Glomerular visceral epithelial cell (primary cell): ENCODE results near the gene CNTRL.
"Not testable (repeated sequence)": the region's sequence is repeated elsewhere in the genome, so short reads cannot be mapped to it uniquely, and the experiment has no call there.

Experiments
- DNase-seq: peaks from one replicate; pipeline ENCODE4 v3.0.0-alpha.2; 2016; ENCODE audit errors: extremely low spot score

CNTRL gene

DNA sequence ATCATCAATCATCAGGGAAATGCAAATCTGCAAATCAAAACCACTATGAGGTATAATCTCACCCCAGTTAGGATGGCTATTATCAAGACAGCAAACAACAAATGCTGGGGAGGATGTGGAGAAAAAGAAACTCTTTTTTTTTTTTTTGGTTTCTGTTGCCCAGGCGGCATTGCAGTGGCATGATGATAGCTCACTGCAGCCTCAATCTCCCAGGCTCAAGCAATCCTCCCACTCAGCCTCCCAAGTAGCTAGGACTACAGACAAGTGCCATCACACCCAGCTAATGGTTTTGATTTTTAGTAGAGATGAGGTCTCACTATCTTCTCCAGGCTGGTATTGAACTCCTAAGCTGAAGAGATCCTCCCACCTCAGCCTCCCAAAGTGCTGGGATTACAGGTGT, 5.4 kb upstream of the CNTRL start:
- no peak for DNase-seq

DNA sequence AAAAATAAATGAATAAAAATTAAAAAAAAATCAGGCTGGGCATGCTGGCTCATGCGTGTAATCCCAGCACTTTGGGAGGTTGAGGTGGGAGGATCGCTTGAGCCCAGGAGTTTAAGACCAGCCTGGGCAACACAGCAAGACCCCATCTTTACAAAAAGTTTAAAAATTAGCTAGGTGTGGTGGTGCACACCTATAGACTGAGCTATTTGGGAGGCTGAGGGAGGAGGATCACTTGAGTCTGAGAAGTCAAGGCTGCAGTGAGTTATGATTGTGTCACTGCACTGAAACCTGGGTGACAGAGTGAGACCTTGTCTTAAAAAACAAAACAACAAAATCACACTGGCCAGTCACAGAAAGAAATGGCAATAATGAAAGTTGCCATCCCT, 3.4 kb upstream of the CNTRL start:
- no peak for DNase-seq

DNA sequence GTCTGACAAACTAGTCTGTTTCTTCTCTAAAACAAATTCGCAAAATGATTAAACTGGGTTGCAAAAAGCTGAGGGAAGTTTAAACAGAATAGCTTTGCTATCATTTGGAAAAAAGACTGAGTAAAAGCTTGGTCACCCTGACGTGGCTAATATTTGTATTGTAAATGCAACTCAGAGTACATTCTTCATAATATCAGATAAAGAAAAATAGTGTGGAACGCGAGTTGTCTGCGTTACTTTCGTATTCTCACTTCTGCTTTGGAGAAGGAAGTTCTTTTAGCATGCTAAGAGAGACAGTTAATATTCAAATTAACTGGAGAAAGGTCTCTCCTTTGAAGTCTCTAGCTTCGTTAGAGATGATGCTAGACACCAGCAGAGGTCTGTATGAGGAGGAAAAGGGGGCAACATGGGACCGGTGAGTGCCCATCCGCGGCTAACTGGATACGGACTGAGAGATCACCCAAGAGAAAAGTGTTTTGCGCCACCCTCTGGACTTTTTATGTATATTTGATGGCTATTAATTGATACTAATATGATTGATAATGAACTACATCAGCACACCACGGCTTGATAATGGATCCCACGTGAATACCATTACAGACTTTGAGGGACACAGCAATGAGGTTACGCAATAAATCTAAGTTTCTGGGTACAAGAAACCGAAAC, 2.9 kb upstream of the CNTRL start:
- DNase-seq, result no peak

DNA sequence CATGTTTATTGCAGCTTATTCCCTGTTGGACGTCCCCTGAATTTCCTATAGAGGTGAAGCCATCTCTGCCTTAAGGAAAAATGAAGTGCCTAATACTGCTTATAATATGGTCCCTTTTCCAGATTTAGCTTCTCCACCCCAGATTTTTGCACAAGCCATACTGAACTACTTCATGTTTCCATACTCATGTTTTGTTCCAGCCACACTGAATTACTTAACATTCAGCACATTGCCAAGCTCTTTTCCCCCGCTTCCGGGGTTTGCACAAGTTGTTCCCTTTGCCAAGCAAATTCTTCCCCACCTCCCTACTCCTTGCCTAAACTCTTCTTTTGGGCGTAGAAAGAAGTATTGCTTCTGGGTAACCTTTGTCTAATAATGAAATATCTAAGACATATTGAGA, 1.7 kb upstream of the CNTRL start:
- DNase-seq, result no peak

DNA sequence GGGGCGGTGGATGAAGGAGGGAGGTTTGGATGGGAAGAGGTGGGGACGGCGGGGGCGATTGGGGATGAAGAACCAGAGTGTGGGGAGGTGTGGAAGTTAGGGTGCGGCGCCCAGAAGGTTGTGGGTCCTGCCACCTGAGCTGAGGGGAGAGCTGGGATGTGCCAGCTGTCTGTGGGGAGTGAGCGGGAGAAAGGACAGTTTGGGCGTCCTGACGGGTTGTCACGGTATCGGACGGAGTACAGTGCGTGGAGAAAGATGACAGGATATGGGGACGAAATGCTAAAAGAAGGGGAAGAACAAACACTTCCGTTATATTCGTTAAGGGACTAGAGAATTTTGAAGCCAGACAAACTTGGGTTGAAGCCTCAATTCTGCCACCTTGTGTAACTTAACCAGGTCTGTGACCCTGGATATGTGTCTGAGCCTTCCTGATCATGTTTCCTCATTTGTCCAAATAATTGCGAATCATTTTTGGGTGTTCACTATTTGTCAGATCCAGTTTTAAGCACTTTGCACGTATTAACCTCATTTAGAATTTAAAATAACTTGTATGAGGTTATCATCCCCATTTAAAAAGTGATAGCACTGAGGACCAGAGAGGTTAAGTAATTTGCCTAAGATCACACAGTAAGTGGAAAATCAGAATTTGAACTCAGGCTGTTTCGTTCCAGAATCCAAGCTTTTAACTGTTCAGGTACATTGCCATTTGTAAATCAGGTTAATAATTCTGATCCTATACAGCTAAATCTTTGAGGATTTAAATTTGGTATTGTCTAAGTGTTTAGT, 689 bp downstream of the CNTRL start:
- no peak for DNase-seq

DNA sequence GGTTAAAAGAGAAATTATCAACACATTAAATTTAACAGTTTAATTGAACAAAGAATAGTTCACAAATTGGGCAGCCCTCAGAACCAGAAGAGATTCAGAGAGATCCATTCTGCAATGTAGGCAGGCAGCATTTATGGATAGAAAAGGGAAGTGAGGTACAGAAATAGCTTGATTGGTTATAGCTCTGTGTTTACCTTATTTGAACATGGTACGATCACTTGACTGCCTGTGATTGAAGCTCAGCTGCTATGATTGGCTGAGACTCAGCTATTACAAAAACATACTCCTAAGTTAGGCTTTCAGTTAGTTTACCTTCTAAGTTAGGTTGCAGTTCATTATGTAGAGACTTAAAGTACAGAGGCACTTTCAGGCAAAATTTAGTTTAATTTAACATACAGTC, 7.3 kb downstream of the CNTRL start:
- no peak for DNase-seq

DNA sequence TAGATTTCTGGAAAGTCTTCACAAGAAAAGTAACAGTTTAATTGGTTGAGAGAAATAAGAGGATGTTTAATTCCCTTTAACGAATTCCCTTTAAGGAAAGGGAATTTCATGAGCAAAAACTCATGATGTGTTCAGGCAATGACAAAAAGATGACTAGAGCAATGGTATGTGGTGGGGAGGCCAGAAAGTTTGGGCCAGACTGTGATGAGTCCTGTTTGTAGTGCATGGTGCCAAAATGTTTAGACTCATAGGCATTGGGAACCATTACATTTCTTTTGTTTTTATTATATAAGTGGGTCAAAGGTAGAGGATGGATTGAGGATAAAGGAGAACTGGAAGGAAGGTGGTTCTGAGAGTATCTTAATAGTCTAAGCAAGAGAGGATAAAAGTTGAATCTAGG, 10.9 kb downstream of the CNTRL start:
- DNase-seq, result no peak

DNA sequence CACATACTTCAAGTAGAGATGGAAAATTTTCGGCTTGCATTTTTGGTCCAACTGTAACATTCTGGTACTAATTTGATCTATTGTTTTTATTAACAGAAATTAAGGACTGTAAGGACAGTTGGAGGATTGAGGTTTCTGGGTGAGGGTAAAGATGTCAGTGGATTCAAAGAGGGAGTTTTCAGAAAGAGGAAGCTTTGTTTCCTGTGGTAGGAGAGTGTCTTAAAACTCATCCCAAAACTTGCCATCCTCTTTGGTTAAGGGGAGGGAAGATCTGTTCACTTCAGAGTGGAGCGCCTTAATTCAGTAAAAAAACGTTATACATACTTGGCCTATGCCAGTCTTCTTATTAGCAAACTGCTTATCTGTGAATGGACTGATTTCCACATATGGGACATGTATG, 13.8 kb downstream of the CNTRL start:
- DNase-seq, result no peak

DNA sequence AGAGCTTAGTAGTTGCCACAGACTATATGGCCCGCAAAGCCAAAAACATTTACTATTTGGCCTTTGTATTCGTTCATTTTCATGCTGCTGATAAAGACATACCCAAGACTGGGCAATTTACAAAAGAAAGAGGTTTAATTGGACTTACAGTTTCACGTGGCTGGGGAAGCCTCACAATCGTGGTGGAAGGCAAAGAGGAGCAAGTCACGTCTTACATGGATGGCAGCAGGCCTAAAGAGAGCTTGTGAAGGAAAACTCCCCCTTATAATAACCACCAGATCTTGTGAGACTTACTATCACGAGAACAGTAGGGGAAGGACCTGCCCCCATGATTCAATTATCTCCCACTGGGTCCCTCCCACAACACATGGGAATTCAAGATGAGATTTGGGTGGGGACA, 16.0 kb downstream of the CNTRL start:
- DNase-seq, result not testable (repeated sequence)

DNA sequence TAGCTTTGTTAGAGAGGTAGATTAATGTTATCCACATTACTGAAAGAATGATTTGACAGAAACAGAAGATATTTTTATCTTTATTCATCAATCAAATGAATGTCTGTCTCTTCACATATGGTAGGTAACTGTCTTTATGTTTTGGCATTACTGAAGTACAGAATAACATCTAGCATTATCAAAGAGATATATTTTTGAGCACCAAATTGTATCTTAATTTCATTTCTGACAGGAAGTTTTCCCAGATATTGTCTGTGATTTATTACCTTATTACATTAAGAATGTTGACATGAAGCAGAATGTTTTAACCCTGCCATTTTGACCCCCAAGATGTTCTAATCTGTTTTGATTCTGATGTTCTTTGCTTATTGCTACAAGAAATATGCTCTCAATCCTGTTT, 20.3 kb downstream of the CNTRL start:
- DNase-seq, result no peak

DNA sequence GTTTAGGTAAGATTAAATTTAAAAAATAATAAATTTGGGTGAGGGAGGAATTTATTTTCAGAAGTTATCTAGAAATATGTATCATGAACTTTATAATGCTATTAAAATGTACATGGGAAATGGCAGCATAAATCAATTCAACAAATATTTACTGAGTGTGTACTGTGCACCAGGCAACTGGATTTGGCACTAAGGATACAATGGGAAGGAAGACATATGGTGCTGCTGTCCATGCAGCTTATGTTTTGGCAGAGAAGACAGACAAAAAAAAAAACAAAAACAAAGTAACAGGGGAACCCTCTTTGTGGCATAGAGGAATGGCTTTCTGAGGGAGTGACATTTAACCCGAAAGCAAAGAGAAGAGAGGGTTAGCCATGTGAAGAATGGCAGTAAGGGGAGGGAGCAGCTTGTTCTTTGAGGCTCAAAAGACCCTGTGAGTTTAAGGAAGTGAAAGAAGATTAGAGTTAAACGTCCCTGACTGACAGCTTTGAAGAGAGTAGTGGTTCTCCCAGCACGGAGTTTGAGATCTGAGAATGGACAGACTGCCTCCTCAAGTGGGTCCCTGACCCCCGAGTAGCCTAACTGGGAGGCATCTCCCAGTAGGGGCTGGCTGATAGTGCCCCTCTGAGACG, 23.9 kb downstream of the CNTRL start:
- DNase-seq, result no peak

DNA sequence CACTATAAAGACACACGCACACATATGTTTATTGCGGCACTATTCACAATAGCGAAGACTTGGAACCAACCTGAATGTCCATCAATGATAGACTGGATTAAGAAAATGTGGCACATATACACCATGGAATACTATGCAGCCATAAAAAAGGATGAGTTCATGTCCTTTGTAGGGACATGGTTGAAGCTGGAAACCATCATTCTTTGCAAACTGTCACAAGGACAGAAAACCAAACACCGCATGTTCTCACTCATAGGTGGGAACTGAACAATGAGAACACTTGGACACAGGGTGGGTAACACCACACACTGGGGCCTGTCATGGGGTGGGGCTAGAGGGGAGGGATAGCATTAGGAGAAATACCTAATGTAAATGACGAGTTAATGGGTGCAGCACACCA, 29.3 kb downstream of the CNTRL start:
- DNase-seq, result not testable (repeated sequence)

DNA sequence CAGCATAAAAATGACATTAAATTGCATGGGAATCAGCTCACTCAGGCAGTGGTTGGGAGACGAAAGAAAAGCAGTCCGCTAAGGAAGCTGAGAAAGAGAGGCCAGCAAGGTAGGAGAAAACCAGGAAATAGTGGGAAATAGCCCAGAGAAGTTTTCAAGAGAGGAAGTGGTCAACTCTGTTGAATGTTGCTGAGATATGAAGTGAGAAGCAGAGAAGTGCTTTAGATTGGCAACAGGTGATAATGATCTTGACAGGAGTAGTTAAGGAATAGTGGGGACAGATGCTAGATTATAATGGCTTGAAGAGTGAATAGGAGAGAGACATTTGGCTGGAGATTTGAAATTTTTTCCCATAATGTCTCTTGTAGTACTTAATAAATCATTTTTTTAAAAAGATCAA, 30.8 kb downstream of the CNTRL start:
- DNase-seq, result no peak

DNA sequence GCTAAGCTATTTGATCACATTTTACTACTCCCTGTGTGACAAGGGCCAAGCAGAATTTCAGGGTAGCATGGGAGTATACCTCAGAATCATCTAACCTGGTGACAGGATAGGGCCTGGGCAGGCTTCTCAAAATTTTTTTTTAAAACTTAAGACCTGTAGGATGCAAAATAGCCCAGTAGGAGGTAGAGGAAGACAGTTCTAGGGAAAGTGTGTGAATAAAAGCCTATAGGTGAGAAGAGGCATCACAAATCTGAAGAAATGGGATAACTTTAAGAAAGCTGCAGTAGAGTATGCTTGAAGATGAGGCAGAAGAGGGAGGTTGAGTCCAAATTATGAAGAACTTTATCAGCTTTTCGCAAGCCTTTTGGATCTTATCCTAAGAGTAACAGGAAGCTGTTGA, 32.3 kb downstream of the CNTRL start:
- peak; percentile 8 for DNase-seq

DNA sequence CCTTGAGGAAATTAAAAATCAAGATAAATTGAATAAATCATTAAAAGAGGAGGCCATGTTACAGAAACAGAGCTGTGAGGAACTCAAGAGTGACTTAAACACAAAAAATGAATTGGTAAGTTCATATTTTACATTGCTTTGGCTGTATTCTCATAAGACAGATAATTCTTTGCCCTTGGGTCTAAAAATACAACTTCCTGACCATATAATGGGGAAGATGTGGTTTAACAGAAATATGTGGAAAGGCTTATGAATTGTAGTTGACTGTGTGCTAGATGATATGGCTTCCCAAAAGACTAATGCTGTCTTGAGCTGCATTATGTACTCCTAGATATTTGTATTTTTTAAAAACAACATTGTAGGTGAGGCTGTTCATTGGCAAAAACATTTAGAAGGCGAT, 33.1 kb downstream of the CNTRL start:
- DNase-seq, result no peak

DNA sequence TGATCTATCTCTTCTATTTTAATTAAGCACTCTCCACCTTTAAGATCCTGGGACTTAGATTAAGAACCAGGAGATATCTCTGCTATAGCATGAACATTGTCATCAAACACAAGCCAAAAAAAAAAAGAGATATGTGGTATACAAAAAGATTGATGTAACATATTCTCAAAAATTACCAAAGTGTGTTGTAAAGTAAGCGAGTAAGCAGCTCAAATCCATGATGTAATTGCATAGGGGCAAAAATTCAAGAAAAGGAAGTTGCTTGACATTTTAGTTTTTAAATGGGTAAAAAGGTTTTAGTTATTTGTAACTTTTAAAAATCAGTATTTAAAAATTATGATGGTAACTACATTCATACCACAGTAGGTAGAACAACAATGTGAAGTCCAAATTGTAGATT, 40.7 kb downstream of the CNTRL start:
- no peak for DNase-seq

DNA sequence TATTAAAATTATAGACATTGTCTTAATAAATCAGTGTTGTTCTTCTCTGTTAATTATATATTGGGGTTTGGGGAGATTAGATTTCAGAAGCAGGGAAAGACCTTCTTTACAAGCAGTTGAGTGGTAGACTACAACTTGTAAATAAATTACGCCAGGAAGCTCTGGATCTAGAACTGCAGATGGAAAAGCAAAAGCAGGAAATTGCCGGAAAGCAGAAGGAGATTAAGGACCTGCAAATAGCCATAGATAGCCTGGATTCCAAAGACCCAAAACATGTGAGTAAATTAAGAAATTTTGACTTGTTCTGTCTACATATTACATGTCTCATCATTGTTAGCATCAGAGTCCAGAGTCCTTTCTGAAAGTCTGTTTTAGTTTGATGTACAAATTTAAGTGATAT, 43.5 kb downstream of the CNTRL start:
- DNase-seq, result no peak

DNA sequence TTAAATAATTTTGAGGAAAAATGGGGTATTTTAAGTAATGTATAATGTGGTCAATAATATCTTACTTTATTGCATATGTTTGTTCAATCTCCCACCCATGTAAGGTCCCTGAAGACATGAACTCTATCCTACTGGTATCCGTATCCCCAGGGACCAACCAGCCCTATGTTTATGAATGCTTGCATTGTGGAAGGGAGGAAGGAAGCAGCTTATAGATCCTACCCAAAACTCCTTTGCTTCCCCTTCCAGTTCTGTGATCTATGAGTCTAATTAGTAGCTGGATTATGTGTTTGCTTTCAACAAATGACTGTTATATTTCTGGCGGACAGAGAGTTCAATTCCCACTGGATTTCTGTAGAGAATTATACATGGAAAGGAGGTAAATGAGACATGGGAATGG, 45.6 kb downstream of the CNTRL start:
- DNase-seq, result no peak

DNA sequence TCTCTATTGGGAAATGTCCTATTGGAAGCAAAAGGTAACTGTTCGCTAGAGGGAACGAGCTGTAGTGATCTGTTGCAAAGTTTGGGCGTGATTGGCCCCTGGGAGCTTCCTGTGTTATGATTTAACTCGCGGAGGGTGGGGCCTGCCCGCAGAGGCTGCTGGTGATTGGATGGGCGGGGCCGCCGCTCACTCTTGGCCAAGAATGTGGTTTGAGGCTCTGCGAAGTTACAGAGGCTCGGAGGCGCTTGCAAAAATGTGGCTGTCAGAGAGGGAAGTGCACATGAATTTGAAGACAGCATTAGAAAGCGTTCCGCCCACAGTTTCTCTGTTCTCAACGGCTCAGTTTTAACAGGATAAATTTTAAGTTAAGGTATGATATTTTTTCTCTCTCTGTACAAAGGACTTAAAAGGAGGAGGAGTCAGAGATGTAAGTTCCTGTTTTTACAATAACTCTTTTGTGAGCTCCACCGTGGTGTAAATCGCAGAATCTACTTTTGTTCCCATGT, 46.9 kb downstream of the CNTRL start:
- peak; percentile 95 for DNase-seq

DNA sequence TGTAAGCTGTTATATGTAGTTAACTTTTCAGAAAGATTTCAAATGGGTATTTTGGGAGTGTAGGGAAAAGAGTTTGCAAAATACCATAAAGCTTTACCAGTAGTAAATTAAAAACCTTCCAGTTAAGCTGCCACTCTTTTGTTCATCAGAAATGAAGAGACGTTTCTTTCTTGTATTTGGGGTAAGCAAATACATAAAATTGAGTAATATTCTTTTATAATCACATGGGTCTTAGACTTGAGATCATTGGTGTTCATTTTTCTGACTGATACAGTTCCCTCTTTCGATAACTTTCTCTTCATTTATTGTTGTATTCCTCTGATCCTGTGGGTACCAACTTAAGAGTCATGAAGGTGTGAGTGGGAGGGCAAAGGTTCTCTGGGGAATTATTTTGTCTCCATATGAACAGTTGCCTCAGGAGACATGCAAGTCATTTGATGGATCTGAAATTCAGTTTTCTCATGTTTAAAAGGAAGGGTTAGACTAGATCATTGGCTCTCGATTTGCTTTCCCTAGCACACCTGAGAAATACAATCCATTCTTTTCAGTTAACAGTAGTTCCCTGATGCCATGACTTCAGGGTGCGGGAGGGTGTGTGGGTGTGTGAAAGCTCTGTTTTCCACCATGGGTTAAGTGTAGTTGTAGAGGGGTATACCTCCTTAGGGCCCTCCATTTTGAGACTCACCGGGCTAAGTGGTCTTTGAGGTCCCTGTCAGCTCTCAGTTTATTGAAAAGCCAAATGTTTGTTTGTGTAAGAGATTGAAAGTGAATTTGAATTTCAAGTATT, 47.7 kb downstream of the CNTRL start:
- no peak for DNase-seq

DNA sequence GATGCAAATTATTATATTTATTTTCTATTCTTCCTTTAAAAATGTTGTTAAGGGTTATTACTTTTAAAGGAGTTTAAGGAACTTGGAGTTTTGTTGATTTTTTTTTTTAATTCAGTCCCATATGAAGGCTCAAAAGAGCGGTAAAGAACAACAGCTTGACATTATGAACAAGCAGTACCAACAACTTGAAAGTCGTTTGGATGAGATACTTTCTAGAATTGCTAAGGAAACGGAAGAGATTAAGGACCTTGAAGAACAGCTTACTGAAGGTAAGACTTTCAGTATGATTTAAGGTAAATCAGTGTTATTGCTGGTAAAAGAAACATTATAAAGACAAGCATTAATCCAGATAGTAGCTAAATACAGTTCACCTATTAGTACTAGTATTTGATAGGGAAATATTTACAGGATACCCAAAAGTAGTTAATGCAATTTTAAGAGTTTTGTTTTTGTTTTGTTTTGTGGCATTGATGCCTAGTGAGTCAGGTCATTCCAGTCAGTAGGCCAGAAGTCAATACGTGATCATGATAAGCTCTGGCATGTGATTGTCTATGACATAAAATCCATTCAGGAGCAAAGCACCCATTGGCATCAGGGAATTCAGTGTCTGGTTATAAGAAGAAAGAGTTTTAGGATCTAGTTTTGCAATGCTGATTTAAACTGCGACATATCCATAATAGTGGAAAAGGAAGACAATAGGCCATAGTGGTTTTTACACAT, 49.2 kb downstream of the CNTRL start:
- DNase-seq, result no peak

DNA sequence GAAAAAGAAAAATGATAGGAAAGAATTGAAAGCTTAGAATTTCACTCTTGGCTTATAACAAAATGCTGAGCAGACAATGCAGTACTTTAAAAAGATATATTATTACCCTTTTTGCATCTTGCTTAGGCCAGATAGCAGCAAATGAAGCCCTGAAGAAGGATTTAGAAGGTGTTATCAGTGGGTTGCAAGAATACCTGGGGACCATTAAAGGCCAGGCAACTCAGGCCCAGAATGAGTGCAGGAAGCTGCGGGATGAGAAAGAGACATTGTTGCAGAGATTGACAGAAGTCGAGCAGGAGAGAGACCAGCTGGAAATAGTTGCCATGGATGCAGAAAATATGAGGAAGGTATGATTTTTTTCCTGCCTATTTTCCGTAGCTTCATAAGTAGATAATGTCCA, 50.8 kb downstream of the CNTRL start:
- DNase-seq, result no peak
